Neural cell (in vitro differentiated cells): ENCODE results near the gene DSPP. TPM values are rescaled to one million over a fixed set of nuclear protein-coding genes. Genes with fewer than 3 reads are reported as not detected.

ENCODE experiments used
- H2AFZ ChIP-seq: fragments of 200-600, 300-800 bp; sonication (generic), shearing (Covaris generic); 2 replicates; pipeline ENCODE4 v1.6.0; 2014; ENCODE audit warnings: low read depth, mild to moderate bottlenecking, antibody characterized with exemption, low read length, moderate library complexity
- H3F3A ChIP-seq: fragments of 200-600 bp; shearing (Covaris generic); 2 replicates; pipeline ENCODE4 v1.6.1; 2016; ENCODE audit warnings: mild to moderate bottlenecking, moderate library complexity, mixed read lengths, antibody characterized with exemption, low read length; ENCODE audit not compliant: insufficient read depth, poor library complexity, severe bottlenecking
- H3K27ac ChIP-seq: fragments of 200-600, 300-800 bp; sonication (generic), shearing (Covaris generic); 2 replicates; pipeline ENCODE4 v1.5.1; 2014; ENCODE audit warnings: mild to moderate bottlenecking, low read length, moderate library complexity
- H3K27me3 ChIP-seq: fragments of 300-800, 200-600 bp; sonication (generic), shearing (Covaris generic); 2 replicates; pipeline ENCODE4 v1.6.0; 2014; ENCODE audit warnings: mild to moderate bottlenecking, low read depth, low read length, moderate library complexity; ENCODE audit not compliant: insufficient read depth
- H3K36me3 ChIP-seq: fragments of 300-800, 200-600 bp; sonication (generic), shearing (Covaris generic); 2 replicates; pipeline ENCODE4 v1.5.1; 2014; ENCODE audit warnings: mild to moderate bottlenecking, antibody characterized with exemption, low read length, moderate library complexity; ENCODE audit not compliant: insufficient read depth
- H3K4me2 ChIP-seq: fragments of 300-800, 200-600 bp; sonication (generic), shearing (Covaris generic); 2 replicates; pipeline ENCODE4 v1.6.0; 2014; ENCODE audit warnings: mild to moderate bottlenecking, low read length
- H3K4me3 ChIP-seq: fragments of 300-800, 200-600 bp; sonication (generic), shearing (Covaris generic); 2 replicates; pipeline ENCODE4 v1.5.1; 2014; ENCODE audit warnings: mild to moderate bottlenecking, low read length, moderate library complexity
- H3K79me2 ChIP-seq: fragments of 200-600 bp; shearing (Covaris generic); replicated peaks from 2 replicates; pipeline ENCODE4 v1.6.0; 2014; ENCODE audit warnings: mild to moderate bottlenecking, low read length, moderate library complexity; ENCODE audit not compliant: insufficient read depth
- H3K9ac ChIP-seq: fragments of 300-800, 200-600 bp; sonication (generic), shearing (Covaris generic); 2 replicates; pipeline ENCODE4 v1.6.1; 2016; ENCODE audit warnings: mild to moderate bottlenecking, low read length, mixed read lengths
- H3K9me2 ChIP-seq: fragments of 200-600 bp; shearing (Covaris generic); 2 replicates; pipeline ENCODE4 v1.6.1; 2016; ENCODE audit warnings: mild to moderate bottlenecking, low read length, mixed read lengths; ENCODE audit not compliant: insufficient read depth
- H3K9me3 ChIP-seq: fragments of 200-600, 300-800 bp; sonication (generic), shearing (Covaris generic); 2 replicates; pipeline ENCODE4 v1.6.1; 2016; ENCODE audit warnings: mild to moderate bottlenecking, mixed run types, low read length, moderate library complexity, mixed read lengths
- H4K20me1 ChIP-seq: fragments of 200-600 bp; shearing (Covaris generic); 2 replicates; pipeline ENCODE4 v1.6.1; 2016; ENCODE audit warnings: mild to moderate bottlenecking, mixed run types; ENCODE audit not compliant: insufficient read depth
- CTCF ChIP-seq: fragments of 450-650 bp; IDR thresholded peaks from 2 replicates; pipeline ENCODE4 v1.5.1; 2014; ENCODE audit warnings: antibody characterized with exemption, mild to moderate bottlenecking, moderate library complexity; ENCODE audit not compliant: poor library complexity, severe bottlenecking
- EP300 ChIP-seq: fragments of 450-650 bp; conservative IDR thresholded peaks from 2 replicates; pipeline ENCODE4 v1.6.1; 2014; ENCODE audit warnings: antibody characterized with exemption, mild to moderate bottlenecking, moderate library complexity; ENCODE audit not compliant: poor library complexity, severe bottlenecking
- EZH2 ChIP-seq: fragments of 200-600, 300-800 bp; shearing (Covaris generic), sonication (generic); IDR thresholded peaks from 2 replicates; pipeline ENCODE4 v1.6.1; 2014; ENCODE audit warnings: antibody characterized with exemption, low read length, borderline replicate concordance, mild to moderate bottlenecking; ENCODE audit not compliant: insufficient read depth, poor library complexity, severe bottlenecking
- MXI1 ChIP-seq: fragments of 450-650 bp; conservative IDR thresholded peaks from 2 replicates; pipeline ENCODE4 v1.6.1; 2014; ENCODE audit warnings: antibody characterized with exemption, mild to moderate bottlenecking; ENCODE audit not compliant: poor library complexity, severe bottlenecking
- POLR2AphosphoS5 ChIP-seq: IDR thresholded peaks from 2 replicates; pipeline ENCODE4 v1.6.1; 2012
- RAD21 ChIP-seq: fragments of 450-650 bp; conservative IDR thresholded peaks from 2 replicates; pipeline ENCODE4 v1.6.1; 2014; ENCODE audit warnings: antibody characterized with exemption, mild to moderate bottlenecking, moderate library complexity
- REST ChIP-seq: IDR thresholded peaks from 2 replicates; pipeline ENCODE4 v1.6.1; 2012; ENCODE audit warnings: borderline replicate concordance
- SMC3 ChIP-seq: fragments of 450-650 bp; conservative IDR thresholded peaks from 2 replicates; pipeline ENCODE4 v1.6.1; 2014; ENCODE audit warnings: antibody characterized with exemption, mild to moderate bottlenecking, moderate library complexity; ENCODE audit not compliant: poor library complexity
- TAF1 ChIP-seq: IDR thresholded peaks from 2 replicates; pipeline ENCODE4 v1.6.1; 2012; ENCODE audit warnings: low read depth
- polyA plus RNA-seq: library from polyadenylated mRNA; depleted of rRNA; stranded (reverse); fragments of >200 nt; gene quantifications from 2 replicates; pipeline ENCODE4 v1.2.3, GENCODE V29; 2014

The DSPP gene
- polyA plus RNA-seq, 1 donor from 2014 or later: not detected

- no peaks in the 10 kb centered on the region for H3K9me3 ChIP-seq
Observed at GRCh38 chr4:87575408-87575807, 32.9 kb upstream of the DSPP start.

GRCh38 chr4:87575983-87576382 is 32.3 kb upstream of the DSPP start:
- Histone ChIP-seq H4K20me1 (no peaks in the 10 kb centered on the region), H3K9me2 (no peaks in the 10 kb centered on the region), H3F3A (no peaks in the 10 kb centered on the region), H3K9me3 (no peaks in the 10 kb centered on the region), H3K27me3 (no peaks in the 10 kb centered on the region), H3K4me2 (no peak overlapping the region), H3K27ac (no peak overlapping the region), H3K4me3 (no peak overlapping the region), H3K36me3 (no peaks in the 10 kb centered on the region), H3K79me2 (no peaks in the 10 kb centered on the region), H3K9ac (no peak overlapping the region), H2AFZ (no peak overlapping the region)
- no peak for TF ChIP-seq TAF1
- no peak for TF ChIP-seq MXI1
- TF ChIP-seq EP300: no peak
- no peak for TF ChIP-seq REST
- TF ChIP-seq EZH2: no peak
- no peak for TF ChIP-seq SMC3
- TF ChIP-seq RAD21: no peak
- no peak for TF ChIP-seq POLR2AphosphoS5

More at GRCh38 chr4:87575408-87575807, 32.9 kb upstream of the DSPP start:
- Histone ChIP-seq H3K4me3 (no peak overlapping the region), H2AFZ (no peak overlapping the region), H3K9ac (no peak overlapping the region), H3K36me3 (no peaks in the 10 kb centered on the region), H3F3A (no peaks in the 10 kb centered on the region), H3K27ac (no peak overlapping the region), H3K27me3 (no peaks in the 10 kb centered on the region), H3K9me2 (no peaks in the 10 kb centered on the region), H3K79me2 (no peaks in the 10 kb centered on the region), H4K20me1 (no peaks in the 10 kb centered on the region), H3K4me2 (no peak overlapping the region)
- TF ChIP-seq RAD21 (no peak), MXI1 (no peak), EP300 (no peak), TAF1 (no peak), CTCF (no peak), POLR2AphosphoS5 (no peak), SMC3 (no peak), EZH2 (no peak), REST (no peak)
